Thyroid gland (tissue), 4 donors: ENCODE results near the gene MCL1.

Source experiments
- POLR2A ChIP-seq, 2 donors: fragments of 450-650 bp; IDR thresholded peaks; one replicate each; pipeline ENCODE4 v1.6.1; 2017; ENCODE audit warnings: antibody characterized with exemption in 2 of 2, mild to moderate bottlenecking in 2 of 2, moderate library complexity in 1 of 2
- TF ChIP-seq, protein P1 (sequence below), 6 experiments: fragments of 200-600 bp in 3 of 6; fragments of 450-650 bp in 3 of 6; sonication (generic) in 3 of 6; IDR thresholded peaks; one replicate each; pipeline ENCODE4 v1.5.1; 2016 to 2019; ENCODE audit warnings: antibody characterized with exemption in 6 of 6, mild to moderate bottlenecking in 2 of 6, inconsistent platforms in 1 of 6, moderate library complexity in 1 of 6

GRCh38 chr1:150543500-150544143 lies 35.8 kb downstream of the MCL1 start:
- TF ChIP-seq, protein P1, sequence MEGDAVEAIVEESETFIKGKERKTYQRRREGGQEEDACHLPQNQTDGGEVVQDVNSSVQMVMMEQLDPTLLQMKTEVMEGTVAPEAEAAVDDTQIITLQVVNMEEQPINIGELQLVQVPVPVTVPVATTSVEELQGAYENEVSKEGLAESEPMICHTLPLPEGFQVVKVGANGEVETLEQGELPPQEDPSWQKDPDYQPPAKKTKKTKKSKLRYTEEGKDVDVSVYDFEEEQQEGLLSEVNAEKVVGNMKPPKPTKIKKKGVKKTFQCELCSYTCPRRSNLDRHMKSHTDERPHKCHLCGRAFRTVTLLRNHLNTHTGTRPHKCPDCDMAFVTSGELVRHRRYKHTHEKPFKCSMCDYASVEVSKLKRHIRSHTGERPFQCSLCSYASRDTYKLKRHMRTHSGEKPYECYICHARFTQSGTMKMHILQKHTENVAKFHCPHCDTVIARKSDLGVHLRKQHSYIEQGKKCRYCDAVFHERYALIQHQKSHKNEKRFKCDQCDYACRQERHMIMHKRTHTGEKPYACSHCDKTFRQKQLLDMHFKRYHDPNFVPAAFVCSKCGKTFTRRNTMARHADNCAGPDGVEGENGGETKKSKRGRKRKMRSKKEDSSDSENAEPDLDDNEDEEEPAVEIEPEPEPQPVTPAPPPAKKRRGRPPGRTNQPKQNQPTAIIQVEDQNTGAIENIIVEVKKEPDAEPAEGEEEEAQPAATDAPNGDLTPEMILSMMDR (IDR thresholded peaks at IDR 0.05) = no peak
- TF ChIP-seq POLR2A (IDR thresholded peaks at IDR 0.05) = no peak
